ENCODE measurements around the gene GIT2. TPM values are rescaled to one million over a fixed set of nuclear protein-coding genes. Genes with fewer than 3 reads are reported as not detected.

Gene GIT2
- total and polyA plus RNA-seq, 12 donors: 24.3 to 80.9 (median 56.0) TPM

- intact Hi-C loops (cut with DNase I): no loop called here
- no peak for TF ChIP-seq CTCF (IDR thresholded peaks at IDR 0.05)
- TF ChIP-seq POLR2A (IDR thresholded peaks at IDR 0.05): no peak
Observed at GRCh38 chr12:109993091-109993490, 3.1 kb downstream of the GIT2 start.

GRCh38 chr12:109991586-109991985 lies 4.6 kb downstream of the GIT2 start:
- 92 to 96% (median 94%) methylated on average over 5 of the region's 5 CpGs for WGBS, 4 donors
- DNase-seq: peak in 1 of 7 donors; percentile 29
- Histone ChIP-seq H3K27ac (no peak overlapping the region), H3K9me3 (replicated peaks in 1 of 3) (no peaks in the 10 kb centered on the region), H3K36me3 (replicated peaks in 1 of 2) (peaks cover 0 to 44% of the 10 kb centered on the region in 2 donors), H3K4me3 (no peak overlapping the region), H3K4me1 (replicated peaks in 1 of 2) (peaks cover 9 to 33% of the 10 kb centered on the region in 2 donors), H3K27me3 (no peaks in the 10 kb centered on the region)
- intact Hi-C loops (cut with DNase I): no loop called here
- TF ChIP-seq CTCF (IDR thresholded peaks at IDR 0.05) (no peak), POLR2A (IDR thresholded peaks at IDR 0.05) (no peak)

More at GRCh38 chr12:109993091-109993490, 3.1 kb downstream of the GIT2 start:
- Histone ChIP-seq H3K27ac (no peak overlapping the region), H3K9me3 (replicated peaks in 1 of 3) (no peaks in the 10 kb centered on the region), H3K36me3 (replicated peaks in 1 of 2) (peaks cover 0 to 29% of the 10 kb centered on the region in 2 donors), H3K4me3 (no peak overlapping the region), H3K4me1 (replicated peaks in 1 of 2) (peaks cover 9 to 33% of the 10 kb centered on the region in 2 donors), H3K27me3 (no peaks in the 10 kb centered on the region)
- 91 to 94% (median 92%) methylated on average over 2 of the region's 2 CpGs for WGBS, 4 donors
- no peak for DNase-seq

- intact Hi-C loops (cut with DNase I): no loop called here
- Histone ChIP-seq H3K4me3 (no peak overlapping the region), H3K27ac (no peak overlapping the region), H3K36me3 (replicated peaks in 1 of 2) (peaks cover 0 to 64% of the 10 kb centered on the region in 2 donors), H3K27me3 (no peaks in the 10 kb centered on the region), H3K9me3 (replicated peaks in 1 of 3) (no peaks in the 10 kb centered on the region), H3K4me1 (replicated peaks in 1 of 2) (peaks cover 2 to 24% of the 10 kb centered on the region in 2 donors)
- DNase-seq: no peak
- WGBS, 4 donors: 82 to 88% (median 86%) methylated on average over 5 of the region's 5 CpGs
- TF ChIP-seq POLR2A (IDR thresholded peaks at IDR 0.05): no peak
- no peak for TF ChIP-seq CTCF (IDR thresholded peaks at IDR 0.05)
Observed at GRCh38 chr12:109989380-109989779, 6.8 kb downstream of the GIT2 start.

GRCh38 chr12:109988903-109989302 lies 7.3 kb downstream of the GIT2 start:
- intact Hi-C loops (cut with DNase I): no loop called here
- H3K36me3 ChIP-seq (replicated peaks in 1 of 2): peaks cover 0 to 67% of the 10 kb centered on the region in 2 donors
- no peak overlapping the region for H3K27ac ChIP-seq
- no peaks in the 10 kb centered on the region for H3K27me3 ChIP-seq
- H3K9me3 ChIP-seq (replicated peaks in 1 of 3): no peaks in the 10 kb centered on the region
- WGBS, 4 donors: 82 to 89% (median 85%) methylated on average over 8 of the region's 8 CpGs
- peaks cover 0 to 23% of the 10 kb centered on the region in 2 donors for H3K4me1 ChIP-seq (replicated peaks in 1 of 2)
- no peak overlapping the region for H3K4me3 ChIP-seq
- TF ChIP-seq POLR2A (IDR thresholded peaks at IDR 0.05): no peak
- no peak for TF ChIP-seq CTCF (IDR thresholded peaks at IDR 0.05)
- DNase-seq: no peak

All from adrenal gland (tissue), 12 donors.